ENCODE data around the gene CARS2. TPM values are rescaled to one million over a fixed set of nuclear protein-coding genes. Genes with fewer than 3 reads are reported as not detected.
"Not testable (repeated sequence)": the region's sequence is repeated elsewhere in the genome, so short reads cannot be mapped to it uniquely, and the experiment has no call there.

CARS2 gene
- total RNA-seq, 1 experiment from 2014 or later, result 52.9 TPM

- no peak for TF ChIP-seq ZNF274 (IDR thresholded peaks at IDR 0.05; ENCODE audit: low read depth, low read length)
These were observed 9.1 kb downstream of the CARS2 start (continued) for GRCh38 chr13:110696776-110697175.

- Histone ChIP-seq H3K79me2 (ENCODE audit: insufficient read depth, low read length) (peaks cover 18% of the 10 kb centered on the region; the same call in 1 of the 2 replicates), H3K36me3 (ENCODE audit: control insufficient read depth in 1 of 2, insufficient read depth in 2 of 2, low read length in 2 of 2) (peaks cover 21 to 23% of the 10 kb centered on the region in 2 experiments)
- H3K4me2 ChIP-seq (ENCODE audit: low read length); H3K9ac ChIP-seq (ENCODE audit: low read length); H4K20me1 ChIP-seq (ENCODE audit: insufficient read depth); BruUV-seq (replicated peaks); intact Hi-C loops (cut with micrococcal nuclease); H3K4me3 ChIP-seq (replicated peaks in 1 of 2; ENCODE audit: low read depth in 1 of 2, low read length in 2 of 2); DNase-seq (ENCODE audit: low read depth, low spot score); CTCF ChIA-PET; H3K9me2 ChIP-seq (ENCODE audit: insufficient read depth); H3K27ac ChIP-seq (ENCODE audit: low read depth, low read length); POLR2A ChIA-PET; H3K27me3 ChIP-seq (ENCODE audit: insufficient read depth, low read length); H2AFZ ChIP-seq (ENCODE audit: low read depth, low read length, poor library complexity, severe bottlenecking); RAD21 ChIA-PET (ENCODE audit: low non-redundant PET in 1 of 2, low total read pairs in 2 of 2, uncharacterized antibody in 2 of 2, unreplicated experiment in 2 of 2); H3K4me1 ChIP-seq (ENCODE audit: control insufficient read depth in 1 of 2, insufficient read depth in 2 of 2, low read length in 2 of 2); ATAC-seq; H3K9me3 ChIP-seq (ENCODE audit: control insufficient read depth in 1 of 2, insufficient read depth in 1 of 2, low read depth in 1 of 2, low read length in 2 of 2): not testable (repeated sequence)
These were observed 10.1 kb downstream of the CARS2 start for GRCh38 chr13:110695774-110696173.

GRCh38 chr13:110690516-110690915 lies 15.4 kb downstream of the CARS2 start:
- Histone ChIP-seq H3K9me2 (ENCODE audit: insufficient read depth) (no peaks in the 10 kb centered on the region), H4K20me1 (ENCODE audit: insufficient read depth) (no peaks in the 10 kb centered on the region), H3K4me3 (replicated peaks in 1 of 2; ENCODE audit: low read depth in 1 of 2, low read length in 2 of 2) (no peak overlapping the region), H3K9me3 (ENCODE audit: control insufficient read depth in 1 of 2, insufficient read depth in 1 of 2, low read depth in 1 of 2, low read length in 2 of 2) (no peaks in the 10 kb centered on the region), H3K4me2 (ENCODE audit: low read length) (no peak overlapping the region), H2AFZ (ENCODE audit: low read depth, low read length, poor library complexity, severe bottlenecking) (no peak overlapping the region), H3K36me3 (ENCODE audit: control insufficient read depth in 1 of 2, insufficient read depth in 2 of 2, low read length in 2 of 2) (peaks cover 8 to 19% of the 10 kb centered on the region in 2 experiments; a peak in 3 of 4 replicates), H3K27ac (ENCODE audit: low read depth, low read length) (no peak overlapping the region), H3K27me3 (ENCODE audit: insufficient read depth, low read length) (no peaks in the 10 kb centered on the region), H3K79me2 (ENCODE audit: insufficient read depth, low read length) (peaks cover 9% of the 10 kb centered on the region), H3K9ac (ENCODE audit: low read length) (no peak overlapping the region), H3K4me1 (ENCODE audit: control insufficient read depth in 1 of 2, insufficient read depth in 2 of 2, low read length in 2 of 2) (no peaks in the 10 kb centered on the region)
- TF ChIP-seq, protein P1, sequence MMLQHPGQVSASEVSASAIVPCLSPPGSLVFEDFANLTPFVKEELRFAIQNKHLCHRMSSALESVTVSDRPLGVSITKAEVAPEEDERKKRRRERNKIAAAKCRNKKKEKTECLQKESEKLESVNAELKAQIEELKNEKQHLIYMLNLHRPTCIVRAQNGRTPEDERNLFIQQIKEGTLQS (IDR thresholded peaks at IDR 0.05), result no peak
- TF ChIP-seq ZFX (IDR thresholded peaks at IDR 0.05), result no peak
- no peak for TF ChIP-seq REST (IDR thresholded peaks at IDR 0.05; ENCODE audit: low read depth)
- no peak for TF ChIP-seq TCF7L2 (IDR thresholded peaks at IDR 0.05; ENCODE audit: borderline replicate concordance, extremely low read depth, insufficient read depth, insufficient read length)
- TF ChIP-seq SIN3A (IDR thresholded peaks at IDR 0.05; ENCODE audit: low read depth), result no peak
- no peak for TF ChIP-seq POLR2A (IDR thresholded peaks at IDR 0.05; ENCODE audit: borderline replicate concordance, extremely low read depth, insufficient read depth, insufficient read length)
- TF ChIP-seq CEBPB (IDR thresholded peaks at IDR 0.05; ENCODE audit: low read depth), result no peak
- TF ChIP-seq EZH2 (IDR thresholded peaks at IDR 0.05), result no peak
- POLR2A ChIA-PET, result interaction anchor here (1.3 kb wide), 1 partner anchor 25 kb away, joined by 3 read pairs; no protein-coding TSS in a partner anchor
- ATAC-seq (peak; percentile 52), DNase-seq (ENCODE audit: low read depth, low spot score) (no peak)
- no TSS peak for BruUV-seq (replicated peaks)
- RAD21 ChIA-PET (ENCODE audit: low non-redundant PET in 1 of 2, low total read pairs in 2 of 2, uncharacterized antibody in 2 of 2, unreplicated experiment in 2 of 2), result no interaction called here
- intact Hi-C loops (cut with micrococcal nuclease), result no loop called here
- CTCF ChIA-PET, result no interaction called here

All from HCT116 (cell line).